HL-60 (cell line): ENCODE data around the gene TXNDC16.

Experiments
- DNase-seq, 2 experiments: peaks; one replicate each; pipeline ENCODE4 v3.0.0-alpha.2; 2010 to 2020; ENCODE audit warnings: low read depth in 1 of 2, low spot score in 1 of 2
- H3K27ac ChIP-seq: fragments of 250-450 bp; sonication (Bioruptor Pico); replicated peaks from 2 replicates; pipeline ENCODE4 v1.5.1; 2020; ENCODE audit warnings: mild to moderate bottlenecking, moderate library complexity
- H3K27me3 ChIP-seq: fragments of 250-450 bp; sonication (Bioruptor Pico); 2 replicates; pipeline ENCODE4 v1.5.1; 2021; ENCODE audit warnings: mild to moderate bottlenecking, moderate library complexity; ENCODE audit not compliant: insufficient read depth, poor library complexity, severe bottlenecking
- H3K4me3 ChIP-seq: replicated peaks from 2 replicates; pipeline ENCODE4 v1.5.1; 2011; ENCODE audit warnings: mild to moderate bottlenecking, control low read depth, low read length; ENCODE audit not compliant: insufficient read depth
- GABPA ChIP-seq: IDR thresholded peaks from 2 replicates; pipeline ENCODE4 v1.6.1; 2012; ENCODE audit warnings: low read depth
- POLR2AphosphoS5 ChIP-seq: IDR thresholded peaks from 2 replicates; pipeline ENCODE4 v1.6.1; 2012; ENCODE audit warnings: low read depth
- SPI1 ChIP-seq: IDR thresholded peaks from 2 replicates; pipeline ENCODE4 v1.6.1; 2012; ENCODE audit warnings: low read depth, mild to moderate bottlenecking, borderline replicate concordance
- TF ChIP-seq, protein P1 (sequence below): IDR thresholded peaks from one replicate; pipeline ENCODE4 v1.5.1; 2011; ENCODE audit warnings: low read length, control low read depth, inconsistent platforms; ENCODE audit not compliant: insufficient read depth
- TF ChIP-seq, protein P2 (sequence below): IDR thresholded peaks from 2 replicates; pipeline ENCODE4 v1.6.1; 2012; ENCODE audit warnings: low read depth; ENCODE audit not compliant: insufficient replicate concordance

The TXNDC16 gene

DNA sequence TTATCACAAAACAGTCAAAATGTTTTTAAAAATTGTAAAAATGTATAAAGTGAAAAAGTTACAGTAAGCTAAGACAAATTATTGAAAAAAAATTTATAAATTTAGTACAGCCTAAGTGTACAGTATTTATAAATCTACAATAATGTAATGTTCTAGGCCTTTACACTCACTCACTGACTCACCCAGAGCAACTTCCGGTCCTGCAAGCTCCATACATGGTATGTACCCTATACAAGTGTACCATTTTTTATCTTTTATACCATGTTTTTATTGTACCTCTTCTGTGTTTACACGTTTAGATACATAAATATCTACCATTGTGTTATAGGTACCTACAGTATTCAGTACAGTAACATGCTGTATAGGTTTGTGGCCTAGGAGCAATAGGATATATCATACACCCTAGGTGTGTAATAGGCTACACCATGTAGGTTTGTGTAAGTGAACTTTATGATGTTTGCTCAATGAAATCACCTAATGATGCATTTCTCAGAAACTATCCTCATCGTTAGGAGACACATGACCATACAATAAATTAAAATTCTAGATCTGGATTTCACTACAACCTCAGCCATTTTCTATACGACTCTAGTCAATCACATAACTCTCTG is 66.8 kb downstream of the TXNDC16 start:
- TF ChIP-seq SPI1 (no peak), GABPA (no peak), POLR2AphosphoS5 (no peak)
- TF ChIP-seq, protein P1, sequence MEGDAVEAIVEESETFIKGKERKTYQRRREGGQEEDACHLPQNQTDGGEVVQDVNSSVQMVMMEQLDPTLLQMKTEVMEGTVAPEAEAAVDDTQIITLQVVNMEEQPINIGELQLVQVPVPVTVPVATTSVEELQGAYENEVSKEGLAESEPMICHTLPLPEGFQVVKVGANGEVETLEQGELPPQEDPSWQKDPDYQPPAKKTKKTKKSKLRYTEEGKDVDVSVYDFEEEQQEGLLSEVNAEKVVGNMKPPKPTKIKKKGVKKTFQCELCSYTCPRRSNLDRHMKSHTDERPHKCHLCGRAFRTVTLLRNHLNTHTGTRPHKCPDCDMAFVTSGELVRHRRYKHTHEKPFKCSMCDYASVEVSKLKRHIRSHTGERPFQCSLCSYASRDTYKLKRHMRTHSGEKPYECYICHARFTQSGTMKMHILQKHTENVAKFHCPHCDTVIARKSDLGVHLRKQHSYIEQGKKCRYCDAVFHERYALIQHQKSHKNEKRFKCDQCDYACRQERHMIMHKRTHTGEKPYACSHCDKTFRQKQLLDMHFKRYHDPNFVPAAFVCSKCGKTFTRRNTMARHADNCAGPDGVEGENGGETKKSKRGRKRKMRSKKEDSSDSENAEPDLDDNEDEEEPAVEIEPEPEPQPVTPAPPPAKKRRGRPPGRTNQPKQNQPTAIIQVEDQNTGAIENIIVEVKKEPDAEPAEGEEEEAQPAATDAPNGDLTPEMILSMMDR: no peak
- TF ChIP-seq, protein P2, sequence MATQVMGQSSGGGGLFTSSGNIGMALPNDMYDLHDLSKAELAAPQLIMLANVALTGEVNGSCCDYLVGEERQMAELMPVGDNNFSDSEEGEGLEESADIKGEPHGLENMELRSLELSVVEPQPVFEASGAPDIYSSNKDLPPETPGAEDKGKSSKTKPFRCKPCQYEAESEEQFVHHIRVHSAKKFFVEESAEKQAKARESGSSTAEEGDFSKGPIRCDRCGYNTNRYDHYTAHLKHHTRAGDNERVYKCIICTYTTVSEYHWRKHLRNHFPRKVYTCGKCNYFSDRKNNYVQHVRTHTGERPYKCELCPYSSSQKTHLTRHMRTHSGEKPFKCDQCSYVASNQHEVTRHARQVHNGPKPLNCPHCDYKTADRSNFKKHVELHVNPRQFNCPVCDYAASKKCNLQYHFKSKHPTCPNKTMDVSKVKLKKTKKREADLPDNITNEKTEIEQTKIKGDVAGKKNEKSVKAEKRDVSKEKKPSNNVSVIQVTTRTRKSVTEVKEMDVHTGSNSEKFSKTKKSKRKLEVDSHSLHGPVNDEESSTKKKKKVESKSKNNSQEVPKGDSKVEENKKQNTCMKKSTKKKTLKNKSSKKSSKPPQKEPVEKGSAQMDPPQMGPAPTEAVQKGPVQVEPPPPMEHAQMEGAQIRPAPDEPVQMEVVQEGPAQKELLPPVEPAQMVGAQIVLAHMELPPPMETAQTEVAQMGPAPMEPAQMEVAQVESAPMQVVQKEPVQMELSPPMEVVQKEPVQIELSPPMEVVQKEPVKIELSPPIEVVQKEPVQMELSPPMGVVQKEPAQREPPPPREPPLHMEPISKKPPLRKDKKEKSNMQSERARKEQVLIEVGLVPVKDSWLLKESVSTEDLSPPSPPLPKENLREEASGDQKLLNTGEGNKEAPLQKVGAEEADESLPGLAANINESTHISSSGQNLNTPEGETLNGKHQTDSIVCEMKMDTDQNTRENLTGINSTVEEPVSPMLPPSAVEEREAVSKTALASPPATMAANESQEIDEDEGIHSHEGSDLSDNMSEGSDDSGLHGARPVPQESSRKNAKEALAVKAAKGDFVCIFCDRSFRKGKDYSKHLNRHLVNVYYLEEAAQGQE: no peak
- no peak overlapping the region for H3K27ac ChIP-seq
- no peak for DNase-seq
- no peak overlapping the region for H3K4me3 ChIP-seq
- H3K27me3 ChIP-seq: no peaks in the 10 kb centered on the region

DNA sequence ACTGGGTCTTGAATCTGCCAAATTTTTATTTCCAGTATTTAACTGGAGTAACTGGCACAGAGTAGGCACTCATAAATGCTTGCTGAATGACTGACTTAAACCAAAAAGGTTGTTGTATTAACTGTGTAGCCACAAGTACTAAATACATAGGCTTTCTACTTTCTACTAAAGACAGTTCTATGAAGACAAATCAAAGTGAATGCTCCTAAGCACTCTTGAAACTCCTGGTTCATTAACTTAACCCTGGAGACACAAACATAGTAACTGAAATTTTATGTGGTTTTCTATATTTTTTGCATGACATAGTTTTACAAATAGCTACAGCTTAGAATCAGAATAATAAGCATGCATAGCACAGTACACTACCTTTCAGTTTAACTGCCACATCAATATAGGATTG is 70.4 kb downstream of the TXNDC16 start:
- H3K27me3 ChIP-seq: no peaks in the 10 kb centered on the region
- TF ChIP-seq, protein P2: no peak
- TF ChIP-seq SPI1 (no peak), POLR2AphosphoS5 (no peak), GABPA (no peak)
- TF ChIP-seq, protein P1: no peak
- H3K4me3 ChIP-seq: no peak overlapping the region
- no peak for DNase-seq
- no peak overlapping the region for H3K27ac ChIP-seq

DNA sequence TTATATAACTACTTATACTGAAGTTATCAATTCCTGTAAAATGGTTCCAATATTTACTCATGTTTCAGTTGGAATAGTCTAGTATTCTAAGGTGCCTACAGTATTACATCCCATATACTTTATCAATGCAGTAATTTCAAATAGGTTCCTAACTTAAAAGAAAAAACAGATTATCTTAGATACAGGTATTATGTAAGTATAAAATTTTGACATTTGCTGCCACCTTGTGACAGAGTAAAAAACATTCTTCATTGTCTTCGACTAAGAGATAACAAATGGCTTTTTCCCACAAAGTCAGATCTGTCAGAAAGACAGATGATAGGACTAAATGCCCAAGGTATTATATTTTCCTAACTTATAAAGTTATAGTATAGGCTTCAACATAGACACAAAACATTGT is 78.7 kb downstream of the TXNDC16 start:
- Histone ChIP-seq H3K27me3 (no peaks in the 10 kb centered on the region), H3K4me3 (no peak overlapping the region), H3K27ac (no peak overlapping the region)
- DNase-seq: peak in 1 of 2 experiments; percentile 4
- TF ChIP-seq, protein P2: no peak
- TF ChIP-seq POLR2AphosphoS5: no peak
- TF ChIP-seq, protein P1: no peak
- no peak for TF ChIP-seq GABPA
- no peak for TF ChIP-seq SPI1
